ENCODE results near the gene PLXNB2.

The PLXNB2 gene, protein sequence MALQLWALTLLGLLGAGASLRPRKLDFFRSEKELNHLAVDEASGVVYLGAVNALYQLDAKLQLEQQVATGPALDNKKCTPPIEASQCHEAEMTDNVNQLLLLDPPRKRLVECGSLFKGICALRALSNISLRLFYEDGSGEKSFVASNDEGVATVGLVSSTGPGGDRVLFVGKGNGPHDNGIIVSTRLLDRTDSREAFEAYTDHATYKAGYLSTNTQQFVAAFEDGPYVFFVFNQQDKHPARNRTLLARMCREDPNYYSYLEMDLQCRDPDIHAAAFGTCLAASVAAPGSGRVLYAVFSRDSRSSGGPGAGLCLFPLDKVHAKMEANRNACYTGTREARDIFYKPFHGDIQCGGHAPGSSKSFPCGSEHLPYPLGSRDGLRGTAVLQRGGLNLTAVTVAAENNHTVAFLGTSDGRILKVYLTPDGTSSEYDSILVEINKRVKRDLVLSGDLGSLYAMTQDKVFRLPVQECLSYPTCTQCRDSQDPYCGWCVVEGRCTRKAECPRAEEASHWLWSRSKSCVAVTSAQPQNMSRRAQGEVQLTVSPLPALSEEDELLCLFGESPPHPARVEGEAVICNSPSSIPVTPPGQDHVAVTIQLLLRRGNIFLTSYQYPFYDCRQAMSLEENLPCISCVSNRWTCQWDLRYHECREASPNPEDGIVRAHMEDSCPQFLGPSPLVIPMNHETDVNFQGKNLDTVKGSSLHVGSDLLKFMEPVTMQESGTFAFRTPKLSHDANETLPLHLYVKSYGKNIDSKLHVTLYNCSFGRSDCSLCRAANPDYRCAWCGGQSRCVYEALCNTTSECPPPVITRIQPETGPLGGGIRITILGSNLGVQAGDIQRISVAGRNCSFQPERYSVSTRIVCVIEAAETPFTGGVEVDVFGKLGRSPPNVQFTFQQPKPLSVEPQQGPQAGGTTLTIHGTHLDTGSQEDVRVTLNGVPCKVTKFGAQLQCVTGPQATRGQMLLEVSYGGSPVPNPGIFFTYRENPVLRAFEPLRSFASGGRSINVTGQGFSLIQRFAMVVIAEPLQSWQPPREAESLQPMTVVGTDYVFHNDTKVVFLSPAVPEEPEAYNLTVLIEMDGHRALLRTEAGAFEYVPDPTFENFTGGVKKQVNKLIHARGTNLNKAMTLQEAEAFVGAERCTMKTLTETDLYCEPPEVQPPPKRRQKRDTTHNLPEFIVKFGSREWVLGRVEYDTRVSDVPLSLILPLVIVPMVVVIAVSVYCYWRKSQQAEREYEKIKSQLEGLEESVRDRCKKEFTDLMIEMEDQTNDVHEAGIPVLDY (N-terminal part only)

DNA sequence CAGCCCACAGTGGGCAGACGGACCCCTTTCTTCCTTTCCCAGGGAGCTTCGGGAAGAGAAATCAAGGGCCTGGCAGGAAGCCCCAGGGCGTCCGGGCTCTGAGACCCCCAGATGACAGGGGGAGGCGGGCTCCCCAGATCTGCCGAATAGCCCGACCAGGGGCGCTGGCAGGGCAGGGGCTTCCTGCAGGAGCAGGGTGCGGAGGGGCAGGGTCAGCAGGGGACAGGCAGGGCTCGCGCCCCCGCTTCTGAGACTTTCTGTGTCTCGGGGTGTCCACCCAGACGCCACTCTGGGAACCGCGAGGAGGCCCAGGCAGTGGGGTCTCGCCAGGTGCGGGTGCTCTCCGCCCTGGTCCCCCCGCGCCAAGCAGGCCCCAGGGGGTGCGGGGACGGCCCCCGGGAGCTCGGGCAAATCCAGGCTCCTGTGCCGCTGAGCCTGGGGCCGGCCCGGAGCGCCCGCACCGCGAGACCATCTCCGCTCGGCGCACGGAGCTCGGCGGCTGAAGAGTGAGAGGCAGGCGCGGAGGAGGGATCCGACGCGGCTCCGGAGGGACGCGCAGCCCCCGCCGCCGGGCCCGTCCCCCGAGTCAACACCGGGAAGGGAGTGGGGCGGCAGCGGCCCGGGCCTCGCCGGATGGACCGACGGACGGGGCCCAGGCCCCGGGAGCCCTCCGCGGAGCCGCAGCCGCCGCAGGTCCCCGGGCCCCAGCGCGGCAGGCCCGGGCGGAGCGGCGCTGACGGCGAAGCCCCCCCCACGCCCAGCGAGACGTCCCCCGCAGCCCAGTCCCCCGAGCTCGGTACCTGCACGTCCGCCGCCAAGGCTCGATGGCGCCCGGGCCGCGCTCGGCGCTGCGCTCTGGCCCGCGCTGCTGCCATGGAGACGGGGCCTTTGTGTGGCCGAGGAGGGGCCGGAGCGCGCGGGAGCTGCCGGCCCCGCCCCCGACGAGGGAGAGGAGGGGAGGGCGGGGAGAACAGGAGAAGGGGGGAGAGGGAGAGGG lies at the start of gene PLXNB2:
Gene PLXNB2, minus strand, starts transcription at position 894 of the 997 bp plus-strand sequence. CDS start 17,062 bp downstream, outside the sequence.
- peak; percentile 84 for DNase-seq (ENCODE audit: low read depth, low spot score)
- TF ChIP-seq CTCF (IDR thresholded peaks at IDR 0.05; ENCODE audit: low read depth, low read length) = no peak
- H3K4me3 ChIP-seq (ENCODE audit: low read depth, low read length) = peak within 1 kb of the TSS; percentile 78
- in situ Hi-C loops (cut with HindIII; ENCODE audit: low sequenced_read_pairs) = no loop called here

DNA sequence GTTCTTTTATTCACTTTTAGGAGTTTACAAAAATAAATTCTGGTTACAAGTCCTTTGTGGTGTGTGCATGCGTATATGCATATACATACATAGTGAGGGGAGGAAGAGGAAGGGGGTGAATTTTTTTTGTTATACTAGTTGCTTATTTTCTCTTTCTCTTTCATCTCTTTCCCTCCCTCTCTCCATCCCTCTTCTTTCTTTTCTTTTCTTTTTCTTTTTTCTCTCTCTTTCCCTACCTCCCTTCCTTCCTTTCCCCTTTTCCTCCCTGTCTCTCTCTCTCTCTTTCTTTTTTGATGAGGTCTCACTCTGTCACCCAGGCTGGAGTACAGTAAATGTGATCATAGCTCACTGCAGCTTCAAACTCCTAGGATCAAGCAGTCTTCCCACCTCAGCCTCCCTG lies 49.8 kb upstream of the PLXNB2 start:
- DNase-seq (ENCODE audit: low read depth, low spot score) = no peak
- in situ Hi-C loops (cut with HindIII; ENCODE audit: low sequenced_read_pairs) = no loop called here
- TF ChIP-seq CTCF (IDR thresholded peaks at IDR 0.05; ENCODE audit: low read depth, low read length) = no peak
- H3K4me3 ChIP-seq (ENCODE audit: low read depth, low read length) = no peak overlapping the region

DNA sequence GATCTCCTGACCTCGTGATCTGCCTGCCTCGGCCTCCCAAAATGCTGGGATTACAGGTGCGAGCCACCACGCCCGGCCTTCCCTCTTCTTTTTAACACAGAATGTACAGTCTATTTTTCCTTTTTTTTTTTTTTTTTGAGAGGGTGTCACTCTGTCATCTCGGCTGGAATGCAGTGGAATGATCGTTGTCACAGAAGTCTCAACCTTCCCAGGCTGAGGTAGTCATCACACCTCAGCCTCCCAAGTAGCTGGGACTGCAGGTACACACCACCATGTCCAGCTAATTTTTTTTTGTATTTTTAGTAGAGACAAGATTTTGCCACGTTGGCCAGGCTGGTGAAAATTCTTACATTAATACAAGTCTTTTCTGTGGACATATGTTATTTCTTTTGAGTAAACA lies 48.7 kb upstream of the PLXNB2 start:
- H3K4me3 ChIP-seq (ENCODE audit: low read depth, low read length) = no peak overlapping the region
- DNase-seq (ENCODE audit: low read depth, low spot score) = no peak
- TF ChIP-seq CTCF (IDR thresholded peaks at IDR 0.05; ENCODE audit: low read depth, low read length) = no peak
- in situ Hi-C loops (cut with HindIII; ENCODE audit: low sequenced_read_pairs) = no loop called here

GRCh38 chr22:50348058-50348457 lies 40.6 kb upstream of the PLXNB2 start:
- no peak overlapping the region for H3K4me3 ChIP-seq (ENCODE audit: low read depth, low read length)
- DNase-seq (ENCODE audit: low read depth, low spot score) = no peak
- in situ Hi-C loops (cut with HindIII; ENCODE audit: low sequenced_read_pairs) = no loop called here
- TF ChIP-seq CTCF (IDR thresholded peaks at IDR 0.05; ENCODE audit: low read depth, low read length) = no peak

DNA sequence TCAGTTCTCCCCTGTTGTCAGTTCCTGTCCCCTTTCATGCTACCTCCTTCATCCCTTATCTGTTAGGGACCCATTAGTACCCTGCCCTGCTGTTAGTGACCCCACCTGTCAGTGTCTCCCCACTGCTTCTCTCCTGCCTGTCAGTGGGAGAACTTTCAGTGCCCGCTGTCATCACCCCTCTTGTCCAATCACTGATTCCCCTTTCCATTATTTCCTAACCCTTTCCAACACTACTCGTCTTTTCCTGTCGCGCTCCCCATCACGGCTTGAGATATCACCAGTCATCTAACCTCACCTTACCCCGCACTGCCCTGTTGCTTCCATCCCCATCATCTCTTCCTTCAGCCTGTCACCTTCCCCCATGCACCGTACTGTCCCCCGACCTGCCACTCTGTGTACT lies 39.7 kb upstream of the PLXNB2 start:
- in situ Hi-C loops (cut with HindIII; ENCODE audit: low sequenced_read_pairs) = no loop called here
- no peak for DNase-seq (ENCODE audit: low read depth, low spot score)
- no peak for TF ChIP-seq CTCF (IDR thresholded peaks at IDR 0.05; ENCODE audit: low read depth, low read length)
- H3K4me3 ChIP-seq (ENCODE audit: low read depth, low read length) = no peak overlapping the region
